Measurements from ENCODE around the gene SLC12A3. TPM values are rescaled to one million over a fixed set of nuclear protein-coding genes. Genes with fewer than 3 reads are reported as not detected.

SLC12A3 gene
- total and polyA plus RNA-seq, 2 experiments from 2014 or later, result not detected

- no peak overlapping the region for H3K4me2 ChIP-seq
- no peak overlapping the region for H3K4me3 ChIP-seq
- no peaks in the 10 kb centered on the region for H3K36me3 ChIP-seq (replicated peaks; ENCODE audit: insufficient read depth, low read depth)
- no peaks in the 10 kb centered on the region for H3K27me3 ChIP-seq
- 83% methylated on average over 4 of the region's 4 CpGs for WGBS (ENCODE audit: low lambda C conversion rate, missing lambda C conversion rate)
- TF ChIP-seq CTCF (IDR thresholded peaks at IDR 0.05; ENCODE audit: poor library complexity) (no peak), EZH2phosphoT487 (IDR thresholded peaks at IDR 0.05; ENCODE audit: low read depth, severe bottlenecking, unreplicated experiment) (no peak), EZH2 (IDR thresholded peaks at IDR 0.05; ENCODE audit: borderline replicate concordance) (no peak)
- no peak overlapping the region for H2AFZ ChIP-seq
- no peaks in the 10 kb centered on the region for H3K9me3 ChIP-seq (ENCODE audit: low read depth)
- no peaks in the 10 kb centered on the region for H3K4me1 ChIP-seq (ENCODE audit: insufficient read depth)
- H3K79me2 ChIP-seq, result no peaks in the 10 kb centered on the region
- H3K9me2 ChIP-seq (replicated peaks; ENCODE audit: insufficient read depth), result no peaks in the 10 kb centered on the region
- DNase-seq (ENCODE audit: low spot score), result no peak
- H3K27ac ChIP-seq, result no peak overlapping the region
- no peaks in the 10 kb centered on the region for H4K20me1 ChIP-seq (ENCODE audit: insufficient read depth, poor library complexity, severe bottlenecking)
Observed at GRCh38 chr16:56895813-56896212, 30.8 kb downstream of the SLC12A3 start.

GRCh38 chr16:56896244-56896643, 31.2 kb downstream of the SLC12A3 start:
- no peak for DNase-seq (ENCODE audit: low spot score)
- H4K20me1 ChIP-seq (ENCODE audit: insufficient read depth, poor library complexity, severe bottlenecking), result no peaks in the 10 kb centered on the region
- no peaks in the 10 kb centered on the region for H3K4me1 ChIP-seq (ENCODE audit: insufficient read depth)
- H3K4me3 ChIP-seq, result no peak overlapping the region
- no peak overlapping the region for H3K27ac ChIP-seq
- no peak overlapping the region for H2AFZ ChIP-seq
- no peak overlapping the region for H3K4me2 ChIP-seq
- H3K27me3 ChIP-seq, result no peaks in the 10 kb centered on the region
- H3K36me3 ChIP-seq (replicated peaks; ENCODE audit: insufficient read depth, low read depth), result no peaks in the 10 kb centered on the region
- no peak for TF ChIP-seq EZH2 (IDR thresholded peaks at IDR 0.05; ENCODE audit: borderline replicate concordance)
- no peak for TF ChIP-seq CTCF (IDR thresholded peaks at IDR 0.05; ENCODE audit: poor library complexity)
- TF ChIP-seq EZH2phosphoT487 (IDR thresholded peaks at IDR 0.05; ENCODE audit: low read depth, severe bottlenecking, unreplicated experiment), result no peak
- 88% methylated on average over 3 of the region's 3 CpGs for WGBS (ENCODE audit: low lambda C conversion rate, missing lambda C conversion rate)
- H3K9me3 ChIP-seq (ENCODE audit: low read depth), result no peaks in the 10 kb centered on the region
- H3K79me2 ChIP-seq, result no peaks in the 10 kb centered on the region
- H3K9me2 ChIP-seq (replicated peaks; ENCODE audit: insufficient read depth), result no peaks in the 10 kb centered on the region

DNA sequence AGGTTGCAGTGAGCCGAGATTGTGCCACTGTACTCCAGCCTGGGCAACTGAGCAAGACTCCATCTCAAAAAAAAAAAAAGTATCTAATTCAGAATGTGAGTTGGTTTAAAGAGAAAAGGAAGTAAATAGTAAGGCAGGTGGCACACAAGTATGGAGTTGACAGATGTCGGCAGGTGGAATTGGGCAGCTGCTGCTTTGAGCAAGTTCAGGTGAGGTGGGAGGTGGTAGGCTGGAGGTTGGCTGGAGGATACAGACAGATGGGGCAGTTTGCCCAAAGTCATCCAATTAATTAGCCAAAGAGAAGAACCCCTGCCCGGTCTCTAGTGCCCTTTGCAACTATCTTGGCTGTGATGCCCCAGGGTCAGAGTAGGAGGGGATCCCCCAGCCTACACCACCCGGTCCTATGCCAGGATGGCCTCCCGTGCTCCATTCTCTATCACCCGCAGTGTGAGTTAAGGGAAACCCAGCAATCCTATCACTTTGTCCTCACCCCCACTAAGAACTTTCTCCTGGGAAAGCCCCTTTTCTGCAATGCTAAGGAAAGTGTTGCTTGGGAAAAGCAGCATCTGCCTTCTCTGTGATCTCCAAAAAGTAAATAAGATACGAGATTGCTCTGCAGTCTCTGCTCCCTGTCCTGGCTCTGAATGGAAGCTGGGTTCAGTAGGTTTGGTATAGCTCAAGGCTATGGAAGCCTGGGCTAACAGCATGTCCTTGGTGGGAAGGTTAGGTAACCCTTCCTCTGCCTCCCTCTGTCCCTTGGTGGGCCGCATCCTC, 32.2 kb downstream of the SLC12A3 start:
- TF ChIP-seq CTCF (IDR thresholded peaks at IDR 0.05; ENCODE audit: poor library complexity), result no peak
- no peak for TF ChIP-seq EZH2 (IDR thresholded peaks at IDR 0.05; ENCODE audit: borderline replicate concordance)
- TF ChIP-seq EZH2phosphoT487 (IDR thresholded peaks at IDR 0.05; ENCODE audit: low read depth, severe bottlenecking, unreplicated experiment), result no peak
- WGBS (ENCODE audit: low lambda C conversion rate, missing lambda C conversion rate), result 86% methylated on average over 8 of the region's 8 CpGs
- Histone ChIP-seq H3K9me3 (ENCODE audit: low read depth) (no peaks in the 10 kb centered on the region), H3K27me3 (no peaks in the 10 kb centered on the region), H3K4me3 (no peak overlapping the region), H3K9me2 (replicated peaks; ENCODE audit: insufficient read depth) (no peaks in the 10 kb centered on the region), H3K4me2 (no peak overlapping the region), H3K36me3 (replicated peaks; ENCODE audit: insufficient read depth, low read depth) (no peaks in the 10 kb centered on the region), H3K4me1 (ENCODE audit: insufficient read depth) (no peaks in the 10 kb centered on the region), H3K79me2 (no peaks in the 10 kb centered on the region), H2AFZ (no peak overlapping the region), H4K20me1 (ENCODE audit: insufficient read depth, poor library complexity, severe bottlenecking) (no peaks in the 10 kb centered on the region), H3K27ac (no peak overlapping the region)
- no peak for DNase-seq (ENCODE audit: low spot score)

Data from hepatocyte (in vitro differentiated cells).